MM.1S (cell line): Measurements from ENCODE around the gene UBE2K.

ENCODE experiments used
- DNase-seq: peaks from one replicate; pipeline ENCODE4 v3.0.0-alpha.2; 2015
- H2AFZ ChIP-seq: fragments of 300-600 bp; sonication (generic); 2 replicates; pipeline ENCODE4 v1.6.0; 2016; ENCODE audit warnings: antibody characterized with exemption, low read length
- H3F3A ChIP-seq: fragments of 300-600 bp; sonication (generic); 2 replicates; pipeline ENCODE4 v1.6.1; 2016; ENCODE audit warnings: mild to moderate bottlenecking, antibody characterized with exemption, low read length, moderate library complexity, mixed read lengths; ENCODE audit not compliant: insufficient read depth
- H3K27ac ChIP-seq: fragments of 300-600 bp; sonication (generic); 2 replicates; pipeline ENCODE4 v1.5.1; 2016; ENCODE audit warnings: mild to moderate bottlenecking, low read length
- H3K27me3 ChIP-seq: fragments of 300-600 bp; sonication (generic); replicated peaks from 2 replicates; pipeline ENCODE4 v1.6.0; 2016; ENCODE audit warnings: low read length; ENCODE audit not compliant: insufficient read depth
- H3K36me3 ChIP-seq: fragments of 300-600 bp; sonication (generic); replicated peaks from 2 replicates; pipeline ENCODE4 v1.6.1; 2016; ENCODE audit warnings: mild to moderate bottlenecking, low read length, mixed read lengths; ENCODE audit not compliant: insufficient read depth
- H3K4me1 ChIP-seq: fragments of 300-600 bp; sonication (generic); 2 replicates; pipeline ENCODE4 v1.6.1; 2016; ENCODE audit warnings: low read length, mixed read lengths
- H3K4me2 ChIP-seq: fragments of 300-600 bp; sonication (generic); 2 replicates; pipeline ENCODE4 v1.6.0; 2016; ENCODE audit warnings: low read depth, low read length
- H3K4me3 ChIP-seq: fragments of 300-600 bp; sonication (generic); 2 replicates; pipeline ENCODE4 v1.5.1; 2016; ENCODE audit warnings: low read length, mixed read lengths
- H3K79me2 ChIP-seq: fragments of 300-600 bp; sonication (generic); 2 replicates; pipeline ENCODE4 v1.6.1; 2016; ENCODE audit warnings: mixed run types, low read length, mixed read lengths
- H3K9ac ChIP-seq: fragments of 300-600 bp; sonication (generic); 2 replicates; pipeline ENCODE4 v1.6.1; 2016; ENCODE audit warnings: low read length, mixed read lengths
- H3K9me2 ChIP-seq: fragments of 300-600 bp; sonication (generic); replicated peaks from 2 replicates; pipeline ENCODE4 v1.6.1; 2016; ENCODE audit warnings: mild to moderate bottlenecking, low read length, mixed read lengths; ENCODE audit not compliant: insufficient read depth
- H3K9me3 ChIP-seq: fragments of 300-600 bp; sonication (generic); replicated peaks from 2 replicates; pipeline ENCODE4 v1.6.1; 2016; ENCODE audit warnings: mild to moderate bottlenecking, low read length, mixed read lengths; ENCODE audit not compliant: insufficient read depth
- H4K20me1 ChIP-seq: fragments of 300-600 bp; sonication (generic); 2 replicates; pipeline ENCODE4 v1.6.1; 2016; ENCODE audit warnings: mild to moderate bottlenecking, low read length, moderate library complexity, mixed read lengths; ENCODE audit not compliant: insufficient read depth
- EZH2 ChIP-seq: fragments of 300-600 bp; sonication (generic); optimal IDR thresholded peaks from 2 replicates; pipeline ENCODE3; 2017; ENCODE audit warnings: low read depth, mild to moderate bottlenecking, antibody characterized with exemption, low read length, mixed read lengths
- EZH2phosphoT487 ChIP-seq: fragments of 300-600 bp; sonication (generic); IDR thresholded peaks from 2 replicates; pipeline ENCODE4 v1.6.1; 2018; ENCODE audit warnings: antibody characterized with exemption, low read length
- TF ChIP-seq, protein P1 (sequence below): fragments of 300-600 bp; sonication (generic); IDR thresholded peaks from 2 replicates; pipeline ENCODE4 v1.5.1; 2016; ENCODE audit warnings: antibody characterized with exemption, low read length, mixed read lengths

The UBE2K gene

DNA sequence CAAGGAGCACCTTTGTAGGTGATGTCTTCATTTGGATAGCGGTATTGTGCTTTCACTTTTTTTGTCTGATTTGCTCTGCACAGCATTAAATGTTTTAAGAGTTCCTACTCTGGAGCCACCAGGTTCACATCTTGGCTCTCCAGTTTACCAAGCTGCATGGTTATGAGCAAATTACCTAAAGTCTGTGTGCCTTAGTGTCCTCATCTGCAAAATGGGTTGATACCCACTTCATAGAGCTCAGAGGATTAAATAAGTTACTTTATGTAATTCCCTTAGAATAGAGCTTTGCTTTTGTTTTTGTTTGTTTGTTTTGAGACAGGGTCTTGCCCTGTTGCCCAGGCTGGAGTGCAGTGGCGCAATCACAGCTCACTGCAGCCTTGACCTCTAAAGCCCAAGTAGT is 58.2 kb downstream of the UBE2K start:
- H3K4me2 ChIP-seq, result no peak overlapping the region
- H3K27me3 ChIP-seq, result no peaks in the 10 kb centered on the region
- no peak overlapping the region for H2AFZ ChIP-seq
- no peaks in the 10 kb centered on the region for H3K9me3 ChIP-seq
- no peaks in the 10 kb centered on the region for H3F3A ChIP-seq
- H3K9me2 ChIP-seq, result no peaks in the 10 kb centered on the region
- TF ChIP-seq EZH2phosphoT487 (no peak), EZH2 (no peak)
- TF ChIP-seq, protein P1, sequence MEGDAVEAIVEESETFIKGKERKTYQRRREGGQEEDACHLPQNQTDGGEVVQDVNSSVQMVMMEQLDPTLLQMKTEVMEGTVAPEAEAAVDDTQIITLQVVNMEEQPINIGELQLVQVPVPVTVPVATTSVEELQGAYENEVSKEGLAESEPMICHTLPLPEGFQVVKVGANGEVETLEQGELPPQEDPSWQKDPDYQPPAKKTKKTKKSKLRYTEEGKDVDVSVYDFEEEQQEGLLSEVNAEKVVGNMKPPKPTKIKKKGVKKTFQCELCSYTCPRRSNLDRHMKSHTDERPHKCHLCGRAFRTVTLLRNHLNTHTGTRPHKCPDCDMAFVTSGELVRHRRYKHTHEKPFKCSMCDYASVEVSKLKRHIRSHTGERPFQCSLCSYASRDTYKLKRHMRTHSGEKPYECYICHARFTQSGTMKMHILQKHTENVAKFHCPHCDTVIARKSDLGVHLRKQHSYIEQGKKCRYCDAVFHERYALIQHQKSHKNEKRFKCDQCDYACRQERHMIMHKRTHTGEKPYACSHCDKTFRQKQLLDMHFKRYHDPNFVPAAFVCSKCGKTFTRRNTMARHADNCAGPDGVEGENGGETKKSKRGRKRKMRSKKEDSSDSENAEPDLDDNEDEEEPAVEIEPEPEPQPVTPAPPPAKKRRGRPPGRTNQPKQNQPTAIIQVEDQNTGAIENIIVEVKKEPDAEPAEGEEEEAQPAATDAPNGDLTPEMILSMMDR, result no peak
- peaks cover 8% of the 10 kb centered on the region; the same call in 1 of the 2 replicates for H3K79me2 ChIP-seq
- no peaks in the 10 kb centered on the region for H3K4me1 ChIP-seq
- no peak overlapping the region for H3K4me3 ChIP-seq
- 0 out of 2 replicates have a peak, but pooled peaks cover 5% of the 10 kb centered on the region for H3K36me3 ChIP-seq
- no peak overlapping the region for H3K9ac ChIP-seq
- H4K20me1 ChIP-seq, result no peaks in the 10 kb centered on the region
- no peak overlapping the region for H3K27ac ChIP-seq
- no peak for DNase-seq

DNA sequence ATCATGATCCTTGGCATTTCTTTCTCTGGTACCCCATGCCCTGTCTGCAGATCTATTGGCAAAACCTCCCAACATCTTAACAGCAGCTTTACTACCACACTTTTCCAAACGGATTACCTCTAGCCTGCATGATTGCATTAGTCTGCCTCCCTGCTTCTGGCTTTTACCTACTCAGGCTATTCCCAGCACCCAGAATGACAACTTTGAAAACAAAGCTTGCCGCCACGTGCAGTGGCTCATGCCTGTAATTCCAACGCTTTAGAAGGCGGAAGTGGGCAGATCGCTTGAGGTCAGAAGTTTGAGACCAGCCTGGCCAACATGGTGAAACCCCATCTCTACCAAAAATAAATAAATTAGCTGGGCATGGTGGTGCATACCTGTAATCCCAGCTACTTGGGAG is 60.2 kb downstream of the UBE2K start:
- H3K36me3 ChIP-seq, result 0 out of 2 replicates have a peak, but pooled peaks cover 5% of the 10 kb centered on the region

DNA sequence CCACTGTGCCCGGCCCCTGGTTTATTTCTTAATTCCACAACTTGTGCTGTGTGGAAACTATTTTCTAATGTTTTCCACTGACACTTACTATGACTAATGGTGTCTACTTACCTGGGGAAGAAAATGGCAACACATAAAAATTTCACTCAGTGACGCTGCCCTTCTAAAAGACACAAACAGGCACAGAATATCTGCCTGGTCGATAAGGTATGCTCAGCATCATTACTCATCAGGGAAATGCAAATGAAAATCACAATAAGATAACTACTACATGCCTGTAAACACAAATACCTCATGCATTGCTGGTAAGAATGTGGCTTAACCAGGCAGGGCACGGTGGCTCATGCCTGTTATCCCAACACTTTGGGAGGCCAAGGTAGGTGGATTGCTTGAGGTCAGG is 61.6 kb downstream of the UBE2K start:
- H3K4me2 ChIP-seq, result no peak overlapping the region
- H3K9ac ChIP-seq, result no peak overlapping the region
- H3K9me2 ChIP-seq, result no peaks in the 10 kb centered on the region
- H4K20me1 ChIP-seq, result no peaks in the 10 kb centered on the region
- no peak for DNase-seq
- no peak for TF ChIP-seq EZH2phosphoT487
- TF ChIP-seq, protein P1, result no peak
- no peak for TF ChIP-seq EZH2
- no peak overlapping the region for H3K27ac ChIP-seq
- H3K4me1 ChIP-seq, result no peaks in the 10 kb centered on the region
- peaks cover 5% of the 10 kb centered on the region; the same call in 1 of the 2 replicates for H3K79me2 ChIP-seq
- H3F3A ChIP-seq, result no peaks in the 10 kb centered on the region
- H3K4me3 ChIP-seq, result no peak overlapping the region
- H2AFZ ChIP-seq, result no peak overlapping the region
- 0 out of 2 replicates have a peak, but pooled peaks cover 5% of the 10 kb centered on the region for H3K36me3 ChIP-seq
- no peaks in the 10 kb centered on the region for H3K27me3 ChIP-seq
- no peaks in the 10 kb centered on the region for H3K9me3 ChIP-seq

More for the DNA sequence above, 60.2 kb downstream of the UBE2K start:
- Histone ChIP-seq H3K27me3 (no peaks in the 10 kb centered on the region), H4K20me1 (no peaks in the 10 kb centered on the region), H3K4me1 (no peaks in the 10 kb centered on the region), H3K9me3 (no peaks in the 10 kb centered on the region), H3K9me2 (no peaks in the 10 kb centered on the region), H3K9ac (no peak overlapping the region), H3K4me3 (no peak overlapping the region), H2AFZ (no peak overlapping the region), H3K4me2 (no peak overlapping the region), H3K27ac (no peak overlapping the region), H3F3A (no peaks in the 10 kb centered on the region), H3K79me2 (peaks cover 5% of the 10 kb centered on the region; the same call in 1 of the 2 replicates)
- no peak for DNase-seq
- TF ChIP-seq EZH2, result no peak
- no peak for TF ChIP-seq EZH2phosphoT487
- TF ChIP-seq, protein P1, result no peak
